CD4-positive, CD25-positive, alpha-beta regulatory T cell (primary cell): ENCODE measurements around the gene EIF5A2. TPM values are rescaled to one million over a fixed set of nuclear protein-coding genes. Genes with fewer than 3 reads are reported as not detected.

ENCODE experiments used
- ATAC-seq, 2 donors: fragments of 150-1000 bp; cut with Tn5 transposase; one replicate each; pipeline ENCODE4 v1.10.0; 2021; ENCODE audit warnings: low read depth in 2 of 2, moderate number of reproducible peaks in 2 of 2, moderate library complexity in 1 of 2
- DNase-seq, 3 donors: peaks; one replicate each; pipeline versions ENCODE4 v3.0.0 to v3.0.0-alpha.2; 2012 to 2022; ENCODE audit warnings: mixed read lengths in 1 of 3
- H3K27ac ChIP-seq: one replicate; pipeline ENCODE4 v1.7.0; 2013; ENCODE audit warnings: mild to moderate bottlenecking, low read length; ENCODE audit not compliant: insufficient read depth, poor library complexity, severe bottlenecking
- H3K27me3 ChIP-seq: one replicate; pipeline ENCODE4 v1.7.0; 2013; ENCODE audit warnings: low read length; ENCODE audit not compliant: control insufficient read depth, insufficient read depth
- H3K36me3 ChIP-seq: one replicate; pipeline ENCODE4 v1.7.0; 2013; ENCODE audit warnings: mild to moderate bottlenecking, low read length, moderate library complexity; ENCODE audit not compliant: control insufficient read depth, insufficient read depth
- H3K4me1 ChIP-seq: 2 replicates; pipeline ENCODE4 v1.7.0; 2013; ENCODE audit warnings: mild to moderate bottlenecking, low read length; ENCODE audit not compliant: insufficient read depth, control insufficient read depth, poor library complexity, severe bottlenecking
- H3K4me3 ChIP-seq: one replicate; pipeline ENCODE4 v1.7.0; 2013; ENCODE audit warnings: low read depth, mild to moderate bottlenecking, low read length, moderate library complexity
- H3K9me3 ChIP-seq, 2 experiments: 1 replicate in 1 of 2; 2 replicates in 1 of 2; pipeline ENCODE4 v1.7.0; 2013; ENCODE audit warnings: low read length in 2 of 2, mild to moderate bottlenecking in 1 of 2, moderate library complexity in 1 of 2; ENCODE audit not compliant: control insufficient read depth in 2 of 2
- H3K27ac Mint-ChIP-seq, 3 donors: one replicate each; pipeline ENCODE4 v1.8.0; 2020 to 2022; ENCODE audit warnings: mild to moderate bottlenecking in 3 of 3, mixed read lengths in 3 of 3, moderate library complexity in 2 of 3
- H3K27me3 Mint-ChIP-seq: one replicate; pipeline ENCODE4 v1.8.0; 2022; ENCODE audit warnings: mild to moderate bottlenecking, mixed read lengths
- H3K36me3 Mint-ChIP-seq: one replicate; pipeline ENCODE4 v1.8.0; 2020; ENCODE audit warnings: mixed read lengths
- H3K4me1 Mint-ChIP-seq, 4 donors: one replicate each; pipeline ENCODE4 v1.8.0; 2020 to 2022; ENCODE audit warnings: mixed read lengths in 4 of 4, mild to moderate bottlenecking in 1 of 4
- H3K4me3 Mint-ChIP-seq, 4 donors: one replicate each; pipeline ENCODE4 v1.8.0; 2020 to 2022; ENCODE audit warnings: mild to moderate bottlenecking in 4 of 4, mixed read lengths in 4 of 4, moderate library complexity in 3 of 4
- H3K9me3 Mint-ChIP-seq, 7 donors: one replicate each; pipeline ENCODE4 v1.8.0; 2020 to 2022; ENCODE audit warnings: mixed read lengths in 7 of 7, mild to moderate bottlenecking in 3 of 7, moderate library complexity in 2 of 7
- polyA plus RNA-seq, 4 donors: library from polyadenylated mRNA; unstranded; fragments of 300-500 nt; fragmentation: Illumina TruSeq; gene quantifications; one replicate each; pipeline ENCODE4 v1.2.3, GENCODE V29; 2021
- total RNA-seq: library from RNA; stranded (reverse); gene quantifications from one replicate; pipeline ENCODE4 v1.2.3, GENCODE V29; 2022

The EIF5A2 gene
- total and polyA plus RNA-seq, 5 donors from 2014 or later = 8.0 to 22.1 (median 14.0) TPM

GRCh38 chr3:170844377-170844776 lies 64.1 kb downstream of the EIF5A2 start:
- Mint-ChIP-seq H3K4me3 (no peak overlapping the region), H3K27me3 (peaks cover 47% of the 10 kb centered on the region), H3K27ac (no peak overlapping the region), H3K36me3 (no peaks in the 10 kb centered on the region), H3K4me1 (no peaks in the 10 kb centered on the region), H3K9me3 (peaks cover 0 to 4% (median 0%) of the 10 kb centered on the region in 7 donors)
- Histone ChIP-seq H3K9me3 (peaks cover 0 to 3% of the 10 kb centered on the region in 2 experiments), H3K36me3 (no peaks in the 10 kb centered on the region), H3K4me1 (no peaks in the 10 kb centered on the region), H3K27me3 (peaks cover 34% of the 10 kb centered on the region), H3K4me3 (no peak overlapping the region), H3K27ac (no peak overlapping the region)
- ATAC-seq (no peak), DNase-seq (no peak)

GRCh38 chr3:170840291-170840859 lies 68.1 kb downstream of the EIF5A2 start:
- Mint-ChIP-seq H3K9me3 (peaks cover 0 to 4% (median 0%) of the 10 kb centered on the region in 7 donors), H3K36me3 (no peaks in the 10 kb centered on the region), H3K27ac (no peak overlapping the region), H3K4me3 (no peak overlapping the region), H3K4me1 (no peaks in the 10 kb centered on the region), H3K27me3 (peaks cover 46% of the 10 kb centered on the region)
- Histone ChIP-seq H3K27ac (no peak overlapping the region), H3K9me3 (peaks cover 0 to 3% of the 10 kb centered on the region in 2 experiments), H3K36me3 (no peaks in the 10 kb centered on the region), H3K27me3 (peaks cover 39% of the 10 kb centered on the region), H3K4me3 (no peak overlapping the region), H3K4me1 (no peaks in the 10 kb centered on the region)
- ATAC-seq (no peak), DNase-seq (no peak)

- Mint-ChIP-seq H3K9me3 (peaks cover 0 to 3% (median 0%) of the 10 kb centered on the region in 7 donors), H3K27ac (no peak overlapping the region), H3K4me1 (no peaks in the 10 kb centered on the region), H3K27me3 (peaks cover 43% of the 10 kb centered on the region), H3K36me3 (no peaks in the 10 kb centered on the region), H3K4me3 (no peak overlapping the region)
- H3K4me1 ChIP-seq = no peaks in the 10 kb centered on the region
- H3K27me3 ChIP-seq = peaks cover 38% of the 10 kb centered on the region
- H3K9me3 ChIP-seq = peaks cover 0 to under 1% of the 10 kb centered on the region in 2 experiments
- no peaks in the 10 kb centered on the region for H3K36me3 ChIP-seq
- DNase-seq (no peak), ATAC-seq (no peak)
- H3K4me3 ChIP-seq = no peak overlapping the region
- no peak overlapping the region for H3K27ac ChIP-seq
Observed at GRCh38 chr3:170839518-170840100, 68.8 kb downstream of the EIF5A2 start.

Other genes with a start within 250 kb of the EIF5A2 start
- 43.6 TPM for gene RPL22L1, start 38.4 kb downstream of the EIF5A2 start, total RNA-seq
- 10 to 100 TPM; 25.5 to 48.4 (median 40.4) TPM for gene RPL22L1, start 38.4 kb downstream of the EIF5A2 start, polyA plus RNA-seq
- not detected for gene SLC2A2, start 118.1 kb upstream of the EIF5A2 start, total RNA-seq
- gene SLC2A2, start 118.1 kb upstream of the EIF5A2 start, polyA plus RNA-seq = not detected